WTC11 (cell line): ENCODE results near the gene ADARB2. TPM values are rescaled to one million over a fixed set of nuclear protein-coding genes. Genes with fewer than 3 reads are reported as not detected.

Source experiments
- ATAC-seq: fragments of 200-7000 bp; cut with Tn5 transposase; 2 replicates; pipeline ENCODE4 v1.10.0; 2021; ENCODE audit warnings: mild to moderate bottlenecking, moderate library complexity
- CTCF ChIA-PET: fragments of 300-600 bp; sonication (Branson Sonifier 250); formaldehyde crosslinking; loops from one replicate; lab custom pipeline; 2021; ENCODE audit warnings: antibody characterized with exemption; lab: Charles Lee
- POLR2A ChIA-PET: fragments of 350-600 bp; sonication (Branson Sonifier 250); formaldehyde crosslinking; loops from one replicate; lab custom pipeline; 2021; ENCODE audit warnings: antibody characterized with exemption; lab: Charles Lee
- DNase-seq: peaks from one replicate; pipeline ENCODE4 v3.0.0; 2021; ENCODE audit warnings: low spot score
- H3K27ac Mint-ChIP-seq: 2 replicates; pipeline ENCODE4 v1.8.0; 2021; ENCODE audit warnings: mixed read lengths
- H3K27me3 Mint-ChIP-seq: 2 replicates; pipeline ENCODE4 v1.8.0; 2021; ENCODE audit warnings: low read depth, mild to moderate bottlenecking, moderate library complexity, mixed read lengths
- H3K36me3 Mint-ChIP-seq: 2 replicates; pipeline ENCODE4 v1.8.0; 2021; ENCODE audit warnings: mixed read lengths
- H3K4me1 Mint-ChIP-seq: 2 replicates; pipeline ENCODE4 v1.8.0; 2022; ENCODE audit warnings: mixed read lengths
- H3K4me3 Mint-ChIP-seq: 2 replicates; pipeline ENCODE4 v1.8.0; 2021; ENCODE audit warnings: mild to moderate bottlenecking, moderate library complexity, mixed read lengths
- H3K9me3 Mint-ChIP-seq: 2 replicates; pipeline ENCODE4 v1.8.0; 2021; ENCODE audit warnings: mixed read lengths
- CREB1 ChIP-seq: sonication (generic); formaldehyde crosslinking; IDR thresholded peaks from 2 replicates; pipeline ENCODE4 v1.8.0; 2023; ENCODE audit warnings: mild to moderate bottlenecking, missing genetic modification reagents
- ELF4 ChIP-seq: sonication (generic); formaldehyde crosslinking; IDR thresholded peaks from 2 replicates; pipeline ENCODE4 v1.8.1; 2022; ENCODE audit warnings: low read depth, mild to moderate bottlenecking, moderate library complexity, missing genetic modification reagents
- GRHL2 ChIP-seq: fragments of 250-450 bp; sonication (Bioruptor Pico); IDR thresholded peaks from 2 replicates; pipeline ENCODE4 v1.8.0; 2022; ENCODE audit warnings: mild to moderate bottlenecking, moderate library complexity; ENCODE audit not compliant: insufficient replicate concordance, severe bottlenecking
- MXD4 ChIP-seq: fragments of 250-450 bp; sonication (Bioruptor Pico); IDR thresholded peaks from 2 replicates; pipeline ENCODE4 v1.8.0; 2021; ENCODE audit warnings: mild to moderate bottlenecking, moderate library complexity, borderline replicate concordance
- NR1H2 ChIP-seq: sonication (generic); formaldehyde crosslinking; IDR thresholded peaks from 2 replicates; pipeline ENCODE4 v1.9.0; 2021; ENCODE audit warnings: mild to moderate bottlenecking, moderate library complexity, missing genetic modification reagents
- PREB ChIP-seq: sonication (generic); formaldehyde crosslinking; IDR thresholded peaks from 2 replicates; pipeline ENCODE4 v1.8.1; 2022; ENCODE audit warnings: mild to moderate bottlenecking, missing genetic modification reagents, moderate library complexity, borderline replicate concordance
- STAT6 ChIP-seq: sonication (generic); formaldehyde crosslinking; conservative IDR thresholded peaks from 2 replicates; pipeline ENCODE4 v1.8.1; 2023; ENCODE audit warnings: mild to moderate bottlenecking, low read depth, missing genetic modification reagents, moderate library complexity
- TP53 ChIP-seq: sonication (generic); formaldehyde crosslinking; IDR thresholded peaks from 2 replicates; pipeline ENCODE4 v1.8.1; 2023; ENCODE audit warnings: mild to moderate bottlenecking, missing genetic modification reagents
- ZNF138 ChIP-seq: sonication (generic); formaldehyde crosslinking; conservative IDR thresholded peaks from 2 replicates; pipeline ENCODE4 v1.8.1; 2022; ENCODE audit warnings: mild to moderate bottlenecking, moderate library complexity, missing genetic modification reagents
- ZNF219 ChIP-seq: sonication (generic); formaldehyde crosslinking; IDR thresholded peaks from 2 replicates; pipeline ENCODE4 v1.8.0; 2023; ENCODE audit warnings: missing genetic modification reagents, mild to moderate bottlenecking, borderline replicate concordance
- ZNF416 ChIP-seq: fragments of 250-450 bp; sonication (Bioruptor Pico); IDR thresholded peaks from 2 replicates; pipeline ENCODE4 v1.9.0; 2021; ENCODE audit warnings: mild to moderate bottlenecking, inconsistent platforms
- total RNA-seq: library from RNA; stranded (reverse); gene quantifications from 3 replicates; pipeline ENCODE4 v1.2.3, GENCODE V29; 2021
- TF ChIP-seq, protein P1 (sequence below): sonication (generic); formaldehyde crosslinking; IDR thresholded peaks from 2 replicates; pipeline ENCODE4 v1.8.0; 2023; ENCODE audit warnings: mild to moderate bottlenecking, missing genetic modification reagents
- TF ChIP-seq, protein P2 (sequence below): sonication (generic); formaldehyde crosslinking; IDR thresholded peaks from 2 replicates; pipeline ENCODE4 v1.8.0; 2022; ENCODE audit warnings: missing genetic modification reagents
- TF ChIP-seq, protein P3 (sequence below): sonication (generic); formaldehyde crosslinking; IDR thresholded peaks from 2 replicates; pipeline ENCODE4 v1.8.1; 2023; ENCODE audit warnings: mild to moderate bottlenecking, moderate library complexity, missing genetic modification reagents
- TF ChIP-seq, protein P4 (sequence below): sonication (generic); formaldehyde crosslinking; IDR thresholded peaks from 2 replicates; pipeline ENCODE4 v1.8.1; 2022; ENCODE audit warnings: missing genetic modification reagents, borderline replicate concordance
- TF ChIP-seq, protein P5 (sequence below): sonication (generic); formaldehyde crosslinking; conservative IDR thresholded peaks from 2 replicates; pipeline ENCODE4 v1.8.1; 2022; ENCODE audit warnings: mild to moderate bottlenecking, missing genetic modification reagents
- TF ChIP-seq, protein P6 (sequence below): sonication (generic); formaldehyde crosslinking; IDR thresholded peaks from 2 replicates; pipeline ENCODE4 v1.8.0; 2022; ENCODE audit warnings: mild to moderate bottlenecking, missing genetic modification reagents

Gene ADARB2
- total RNA-seq, 1 experiment from 2014 or later, result 3.7 TPM

DNA sequence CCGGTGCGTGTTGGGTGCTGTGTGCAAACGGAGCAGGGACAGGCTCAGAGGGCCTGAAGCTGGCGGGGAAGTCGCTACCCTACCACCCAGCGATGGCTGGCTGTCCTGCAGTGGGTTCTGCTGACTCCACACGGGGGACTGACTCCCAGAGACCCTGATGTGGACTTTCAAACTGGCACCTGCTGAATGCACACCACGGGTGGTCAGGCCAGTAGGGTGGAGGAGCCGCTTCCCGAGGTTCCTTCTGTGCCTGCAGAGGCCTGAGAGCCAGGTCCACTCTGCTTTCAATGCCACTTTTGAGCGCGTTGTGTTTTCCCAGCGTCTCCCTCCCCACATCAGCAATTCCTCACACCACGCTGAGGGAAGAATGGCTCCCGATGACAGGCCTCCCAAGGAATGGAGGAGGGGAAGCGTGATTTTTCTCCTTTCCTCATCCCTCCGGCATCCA, 135.3 kb downstream of the ADARB2 start:
- Mint-ChIP-seq H3K27ac (no peak overlapping the region), H3K36me3 (no peaks in the 10 kb centered on the region), H3K4me3 (no peak overlapping the region), H3K9me3 (peaks cover 5% of the 10 kb centered on the region; the same call in 1 of the 2 replicates), H3K4me1 (peaks cover 9% of the 10 kb centered on the region), H3K27me3 (no peaks in the 10 kb centered on the region)
- ATAC-seq (no peak), DNase-seq (no peak)
- POLR2A ChIA-PET, result no interaction called here
- no peak for TF ChIP-seq STAT6 (CRISPR knock-in tag)
- TF ChIP-seq NR1H2 (CRISPR knock-in tag), result no peak
- TF ChIP-seq CREB1 (CRISPR knock-in tag), result no peak
- TF ChIP-seq, protein P1, sequence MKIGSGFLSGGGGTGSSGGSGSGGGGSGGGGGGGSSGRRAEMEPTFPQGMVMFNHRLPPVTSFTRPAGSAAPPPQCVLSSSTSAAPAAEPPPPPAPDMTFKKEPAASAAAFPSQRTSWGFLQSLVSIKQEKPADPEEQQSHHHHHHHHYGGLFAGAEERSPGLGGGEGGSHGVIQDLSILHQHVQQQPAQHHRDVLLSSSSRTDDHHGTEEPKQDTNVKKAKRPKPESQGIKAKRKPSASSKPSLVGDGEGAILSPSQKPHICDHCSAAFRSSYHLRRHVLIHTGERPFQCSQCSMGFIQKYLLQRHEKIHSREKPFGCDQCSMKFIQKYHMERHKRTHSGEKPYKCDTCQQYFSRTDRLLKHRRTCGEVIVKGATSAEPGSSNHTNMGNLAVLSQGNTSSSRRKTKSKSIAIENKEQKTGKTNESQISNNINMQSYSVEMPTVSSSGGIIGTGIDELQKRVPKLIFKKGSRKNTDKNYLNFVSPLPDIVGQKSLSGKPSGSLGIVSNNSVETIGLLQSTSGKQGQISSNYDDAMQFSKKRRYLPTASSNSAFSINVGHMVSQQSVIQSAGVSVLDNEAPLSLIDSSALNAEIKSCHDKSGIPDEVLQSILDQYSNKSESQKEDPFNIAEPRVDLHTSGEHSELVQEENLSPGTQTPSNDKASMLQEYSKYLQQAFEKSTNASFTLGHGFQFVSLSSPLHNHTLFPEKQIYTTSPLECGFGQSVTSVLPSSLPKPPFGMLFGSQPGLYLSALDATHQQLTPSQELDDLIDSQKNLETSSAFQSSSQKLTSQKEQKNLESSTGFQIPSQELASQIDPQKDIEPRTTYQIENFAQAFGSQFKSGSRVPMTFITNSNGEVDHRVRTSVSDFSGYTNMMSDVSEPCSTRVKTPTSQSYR (CRISPR knock-in tag), result no peak
- TF ChIP-seq ELF4 (CRISPR knock-in tag), result no peak
- TF ChIP-seq TP53, result no peak
- TF ChIP-seq ZNF219 (CRISPR knock-in tag), result no peak
- TF ChIP-seq PREB (CRISPR knock-in tag), result no peak
- TF ChIP-seq, protein P2, sequence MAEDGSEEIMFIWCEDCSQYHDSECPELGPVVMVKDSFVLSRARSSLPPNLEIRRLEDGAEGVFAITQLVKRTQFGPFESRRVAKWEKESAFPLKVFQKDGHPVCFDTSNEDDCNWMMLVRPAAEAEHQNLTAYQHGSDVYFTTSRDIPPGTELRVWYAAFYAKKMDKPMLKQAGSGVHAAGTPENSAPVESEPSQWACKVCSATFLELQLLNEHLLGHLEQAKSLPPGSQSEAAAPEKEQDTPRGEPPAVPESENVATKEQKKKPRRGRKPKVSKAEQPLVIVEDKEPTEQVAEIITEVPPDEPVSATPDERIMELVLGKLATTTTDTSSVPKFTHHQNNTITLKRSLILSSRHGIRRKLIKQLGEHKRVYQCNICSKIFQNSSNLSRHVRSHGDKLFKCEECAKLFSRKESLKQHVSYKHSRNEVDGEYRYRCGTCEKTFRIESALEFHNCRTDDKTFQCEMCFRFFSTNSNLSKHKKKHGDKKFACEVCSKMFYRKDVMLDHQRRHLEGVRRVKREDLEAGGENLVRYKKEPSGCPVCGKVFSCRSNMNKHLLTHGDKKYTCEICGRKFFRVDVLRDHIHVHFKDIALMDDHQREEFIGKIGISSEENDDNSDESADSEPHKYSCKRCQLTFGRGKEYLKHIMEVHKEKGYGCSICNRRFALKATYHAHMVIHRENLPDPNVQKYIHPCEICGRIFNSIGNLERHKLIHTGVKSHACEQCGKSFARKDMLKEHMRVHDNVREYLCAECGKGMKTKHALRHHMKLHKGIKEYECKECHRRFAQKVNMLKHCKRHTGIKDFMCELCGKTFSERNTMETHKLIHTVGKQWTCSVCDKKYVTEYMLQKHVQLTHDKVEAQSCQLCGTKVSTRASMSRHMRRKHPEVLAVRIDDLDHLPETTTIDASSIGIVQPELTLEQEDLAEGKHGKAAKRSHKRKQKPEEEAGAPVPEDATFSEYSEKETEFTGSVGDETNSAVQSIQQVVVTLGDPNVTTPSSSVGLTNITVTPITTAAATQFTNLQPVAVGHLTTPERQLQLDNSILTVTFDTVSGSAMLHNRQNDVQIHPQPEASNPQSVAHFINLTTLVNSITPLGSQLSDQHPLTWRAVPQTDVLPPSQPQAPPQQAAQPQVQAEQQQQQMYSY (CRISPR knock-in tag), result no peak
- TF ChIP-seq, protein P3, sequence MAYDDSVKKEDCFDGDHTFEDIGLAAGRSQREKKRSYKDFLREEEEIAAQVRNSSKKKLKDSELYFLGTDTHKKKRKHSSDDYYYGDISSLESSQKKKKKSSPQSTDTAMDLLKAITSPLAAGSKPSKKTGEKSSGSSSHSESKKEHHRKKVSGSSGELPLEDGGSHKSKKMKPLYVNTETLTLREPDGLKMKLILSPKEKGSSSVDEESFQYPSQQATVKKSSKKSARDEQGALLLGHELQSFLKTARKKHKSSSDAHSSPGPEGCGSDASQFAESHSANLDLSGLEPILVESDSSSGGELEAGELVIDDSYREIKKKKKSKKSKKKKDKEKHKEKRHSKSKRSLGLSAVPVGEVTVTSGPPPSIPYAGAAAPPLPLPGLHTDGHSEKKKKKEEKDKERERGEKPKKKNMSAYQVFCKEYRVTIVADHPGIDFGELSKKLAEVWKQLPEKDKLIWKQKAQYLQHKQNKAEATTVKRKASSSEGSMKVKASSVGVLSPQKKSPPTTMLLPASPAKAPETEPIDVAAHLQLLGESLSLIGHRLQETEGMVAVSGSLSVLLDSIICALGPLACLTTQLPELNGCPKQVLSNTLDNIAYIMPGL, result no peak
- TF ChIP-seq GRHL2, result no peak
- TF ChIP-seq, protein P4, sequence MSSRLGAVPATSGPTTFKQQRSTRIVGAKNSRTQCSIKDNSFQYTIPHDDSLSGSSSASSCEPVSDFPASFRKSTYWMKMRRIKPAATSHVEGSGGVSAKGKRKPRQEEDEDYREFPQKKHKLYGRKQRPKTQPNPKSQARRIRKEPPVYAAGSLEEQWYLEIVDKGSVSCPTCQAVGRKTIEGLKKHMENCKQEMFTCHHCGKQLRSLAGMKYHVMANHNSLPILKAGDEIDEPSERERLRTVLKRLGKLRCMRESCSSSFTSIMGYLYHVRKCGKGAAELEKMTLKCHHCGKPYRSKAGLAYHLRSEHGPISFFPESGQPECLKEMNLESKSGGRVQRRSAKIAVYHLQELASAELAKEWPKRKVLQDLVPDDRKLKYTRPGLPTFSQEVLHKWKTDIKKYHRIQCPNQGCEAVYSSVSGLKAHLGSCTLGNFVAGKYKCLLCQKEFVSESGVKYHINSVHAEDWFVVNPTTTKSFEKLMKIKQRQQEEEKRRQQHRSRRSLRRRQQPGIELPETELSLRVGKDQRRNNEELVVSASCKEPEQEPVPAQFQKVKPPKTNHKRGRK (CRISPR knock-in tag), result no peak
- TF ChIP-seq ZNF138, result no peak
- no peak for TF ChIP-seq ZNF416 (CRISPR knock-in tag)
- TF ChIP-seq, protein P5, sequence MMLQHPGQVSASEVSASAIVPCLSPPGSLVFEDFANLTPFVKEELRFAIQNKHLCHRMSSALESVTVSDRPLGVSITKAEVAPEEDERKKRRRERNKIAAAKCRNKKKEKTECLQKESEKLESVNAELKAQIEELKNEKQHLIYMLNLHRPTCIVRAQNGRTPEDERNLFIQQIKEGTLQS (CRISPR knock-in tag), result no peak
- no peak for TF ChIP-seq MXD4 (CRISPR knock-in tag)
- TF ChIP-seq, protein P6, sequence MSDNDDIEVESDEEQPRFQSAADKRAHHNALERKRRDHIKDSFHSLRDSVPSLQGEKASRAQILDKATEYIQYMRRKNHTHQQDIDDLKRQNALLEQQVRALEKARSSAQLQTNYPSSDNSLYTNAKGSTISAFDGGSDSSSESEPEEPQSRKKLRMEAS (CRISPR knock-in tag), result no peak
- CTCF ChIA-PET, result no interaction called here
